Globus pallidus (tissue), 1 donor: ENCODE results near the gene MCC.

Experiments
- DNase-seq: peaks from one replicate; pipeline ENCODE4 v3.0.0-alpha.2; 2015; ENCODE audit warnings: low spot score

The MCC gene

GRCh38 chr5:112976432-112977309 lies 511.6 kb downstream of the MCC start, which contains the start of gene DCP2:
Gene DCP2 (plus strand): TSS chr5:112976798. CDS start chr5:112976934, 136 bp downstream.
- peak; percentile 98 for DNase-seq

- DNase-seq = no peak
These were observed 512.4 kb downstream of the MCC start for GRCh38 chr5:112975721-112976431.

- no peak for DNase-seq
These were observed 513.4 kb downstream of the MCC start for GRCh38 chr5:112974901-112975300.

- no peak for DNase-seq
These were observed 514.3 kb downstream of the MCC start for GRCh38 chr5:112973904-112974303.

GRCh38 chr5:112973036-112973435 lies 515.2 kb downstream of the MCC start:
- no peak for DNase-seq
